H9 (cell line): Measurements from ENCODE around the gene SMIM36. TPM values are rescaled to one million over a fixed set of nuclear protein-coding genes. Genes with fewer than 3 reads are reported as not detected.

Source experiments
- DNase-seq: peaks from one replicate; pipeline ENCODE4 v3.0.0-alpha.2; 2017
- H2AFZ ChIP-seq: one replicate; pipeline ENCODE4 v1.6.1; 2013; ENCODE audit warnings: mild to moderate bottlenecking, low read length, control low read depth, moderate library complexity
- H2AK5ac ChIP-seq: 2 replicates; pipeline ENCODE4 v1.6.1; 2013; ENCODE audit warnings: low read length, control low read depth, mixed read lengths; ENCODE audit not compliant: insufficient read length
- H2BK120ac ChIP-seq: one replicate; pipeline ENCODE4 v1.6.1; 2013; ENCODE audit warnings: low read depth, mild to moderate bottlenecking, low read length, control low read depth, inconsistent platforms; ENCODE audit not compliant: poor library complexity, severe bottlenecking
- H2BK12ac ChIP-seq: 2 replicates; pipeline ENCODE4 v1.6.1; 2013; ENCODE audit warnings: low read length, control low read depth, mixed read lengths, low read depth; ENCODE audit not compliant: insufficient read length
- H2BK15ac ChIP-seq: 2 replicates; pipeline ENCODE4 v1.6.1; 2013; ENCODE audit warnings: low read depth, low read length, control low read depth
- H2BK20ac ChIP-seq: one replicate; pipeline ENCODE4 v1.6.1; 2013; ENCODE audit warnings: low read depth, mild to moderate bottlenecking, low read length, control low read depth, inconsistent platforms; ENCODE audit not compliant: poor library complexity, severe bottlenecking
- H2BK5ac ChIP-seq: 2 replicates; pipeline ENCODE4 v1.6.1; 2013; ENCODE audit warnings: low read length, control low read depth, mixed read lengths; ENCODE audit not compliant: insufficient read length
- H3K14ac ChIP-seq: 2 replicates; pipeline ENCODE4 v1.6.1; 2013; ENCODE audit warnings: low read length, control low read depth; ENCODE audit not compliant: insufficient read depth
- H3K18ac ChIP-seq: 2 replicates; pipeline ENCODE4 v1.6.1; 2013; ENCODE audit warnings: low read depth, mild to moderate bottlenecking, mixed read lengths, low read length, control low read depth; ENCODE audit not compliant: insufficient read length
- H3K23ac ChIP-seq: 2 replicates; pipeline ENCODE4 v1.6.1; 2013; ENCODE audit warnings: low read length, control low read depth, mixed read lengths, low read depth; ENCODE audit not compliant: insufficient read length
- H3K23me2 ChIP-seq: 2 replicates; pipeline ENCODE4 v1.6.1; 2013; ENCODE audit warnings: low read depth, mild to moderate bottlenecking, mixed read lengths, low read length, control low read depth; ENCODE audit not compliant: insufficient read length, poor library complexity, severe bottlenecking
- H3K27ac ChIP-seq: 2 replicates; pipeline ENCODE4 v1.5.1; 2013; ENCODE audit warnings: low read length, control low read depth, mixed read lengths, low read depth; ENCODE audit not compliant: insufficient read length
- H3K27me3 ChIP-seq: 2 replicates; pipeline ENCODE4 v1.6.1; 2013; ENCODE audit warnings: low read length, control low read depth, inconsistent platforms; ENCODE audit not compliant: insufficient read depth
- H3K4ac ChIP-seq: 2 replicates; pipeline ENCODE4 v1.6.1; 2013; ENCODE audit warnings: low read depth, mild to moderate bottlenecking, control low read depth, inconsistent platforms, low read length, moderate library complexity
- H3K4me1 ChIP-seq: 2 replicates; pipeline ENCODE4 v1.6.1; 2013; ENCODE audit warnings: low read length, control low read depth, inconsistent platforms; ENCODE audit not compliant: insufficient read depth
- H3K4me2 ChIP-seq: 2 replicates; pipeline ENCODE4 v1.6.1; 2013; ENCODE audit warnings: low read length, control low read depth, mixed read lengths; ENCODE audit not compliant: insufficient read length, insufficient read depth
- H3K56ac ChIP-seq: 2 replicates; pipeline ENCODE4 v1.6.1; 2013; ENCODE audit warnings: low read depth, mild to moderate bottlenecking, mixed read lengths, low read length, control low read depth; ENCODE audit not compliant: insufficient read length
- H3K79me1 ChIP-seq: 2 replicates; pipeline ENCODE4 v1.6.1; 2013; ENCODE audit warnings: low read depth, mild to moderate bottlenecking, moderate library complexity, low read length, control low read depth, inconsistent platforms; ENCODE audit not compliant: insufficient read depth, poor library complexity, severe bottlenecking
- H3K79me2 ChIP-seq: 2 replicates; pipeline ENCODE4 v1.6.1; 2013; ENCODE audit warnings: low read length, control low read depth, inconsistent platforms; ENCODE audit not compliant: insufficient read depth
- H3K9ac ChIP-seq: 2 replicates; pipeline ENCODE4 v1.6.1; 2013; ENCODE audit warnings: low read length, control low read depth, mixed read lengths; ENCODE audit not compliant: insufficient read length; ENCODE audit errors: extremely low read depth
- H3K9me3 ChIP-seq: one replicate; pipeline ENCODE4 v1.6.1; 2013; ENCODE audit warnings: low read depth, low read length, inconsistent platforms; ENCODE audit not compliant: control insufficient read depth
- H3T11ph ChIP-seq: one replicate; pipeline ENCODE4 v1.6.1; 2013; ENCODE audit warnings: mild to moderate bottlenecking, low read length, control low read depth, inconsistent platforms
- H4K20me1 ChIP-seq: one replicate; pipeline ENCODE4 v1.6.1; 2013; ENCODE audit not compliant: control insufficient read depth, insufficient read length, insufficient read depth
- H4K5ac ChIP-seq: 2 replicates; pipeline ENCODE4 v1.6.1; 2013; ENCODE audit warnings: low read depth, mild to moderate bottlenecking, mixed read lengths, low read length, control low read depth; ENCODE audit not compliant: insufficient read length
- H4K8ac ChIP-seq: replicated peaks from 2 replicates; pipeline ENCODE4 v1.6.1; 2013; ENCODE audit warnings: low read length, control low read depth, mixed read lengths, low read depth; ENCODE audit not compliant: insufficient read length
- H4K91ac ChIP-seq: 2 replicates; pipeline ENCODE4 v1.6.1; 2013; ENCODE audit warnings: low read depth, mild to moderate bottlenecking, moderate library complexity, mixed read lengths, low read length, control low read depth; ENCODE audit not compliant: insufficient read length
- H3K27ac Mint-ChIP-seq, 3 experiments: 2 replicates in 2 of 3; 3 replicates in 1 of 3; pipeline ENCODE4 v1.8.0; 2020 to 2021; ENCODE audit warnings: mixed read lengths in 3 of 3, mild to moderate bottlenecking in 1 of 3, moderate library complexity in 1 of 3
- H3K27me3 Mint-ChIP-seq: 2 replicates; pipeline ENCODE4 v1.8.0; 2021; ENCODE audit warnings: low read depth, mild to moderate bottlenecking, moderate library complexity, mixed read lengths
- H3K36me3 Mint-ChIP-seq, 3 experiments: 2 replicates in 2 of 3; 3 replicates in 1 of 3; pipeline ENCODE4 v1.8.0; 2020 to 2021; ENCODE audit warnings: low read depth in 3 of 3, mixed read lengths in 3 of 3; ENCODE audit not compliant: insufficient read depth in 1 of 3
- H3K4me1 Mint-ChIP-seq, 2 experiments: 2 replicates each; pipeline ENCODE4 v1.8.0; 2020; ENCODE audit warnings: mixed read lengths in 2 of 2
- H3K4me3 Mint-ChIP-seq, 2 experiments: 2 replicates in 1 of 2; 3 replicates in 1 of 2; pipeline ENCODE4 v1.8.0; 2020 to 2021; ENCODE audit warnings: mild to moderate bottlenecking in 2 of 2, mixed read lengths in 2 of 2, moderate library complexity in 1 of 2
- H3K9me3 Mint-ChIP-seq, 2 experiments: 2 replicates in 1 of 2; 3 replicates in 1 of 2; pipeline ENCODE4 v1.8.0; 2020; ENCODE audit warnings: mild to moderate bottlenecking in 2 of 2, mixed read lengths in 2 of 2, moderate library complexity in 1 of 2
- total RNA-seq: library from RNA; stranded (reverse); gene quantifications from 2 replicates; pipeline ENCODE4 v1.2.1, GENCODE V29; 2021
- TF ChIP-seq, protein P1 (sequence below): fragments of 200-600 bp; sonication (generic); conservative IDR thresholded peaks from 3 replicates; pipeline ENCODE4 v1.8.0; 2021; ENCODE audit warnings: antibody characterized with exemption, mild to moderate bottlenecking

SMIM36 gene
- total RNA-seq, 1 experiment from 2014 or later, result not detected

DNA sequence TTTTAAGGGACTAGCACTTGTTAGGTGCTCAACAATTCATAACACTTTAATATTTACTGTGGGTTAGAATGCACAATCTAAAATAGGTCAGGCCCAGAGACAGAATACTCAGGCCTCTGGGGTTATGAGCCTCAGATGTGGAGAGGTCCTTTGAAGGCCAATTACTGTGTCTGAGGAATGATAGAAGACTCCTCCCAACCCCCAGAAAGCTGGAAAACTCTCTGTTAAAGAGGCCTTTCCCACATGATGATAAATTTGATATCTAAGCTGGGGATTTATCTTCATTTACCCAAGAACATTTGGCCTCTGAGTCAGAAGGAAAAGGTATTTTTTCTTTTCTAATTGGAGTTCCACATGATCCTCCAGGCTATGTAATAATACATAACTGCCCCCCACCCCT lies 48.5 kb downstream of the SMIM36 start:
- H3K27ac Mint-ChIP-seq, result no peak overlapping the region
- Histone ChIP-seq H4K20me1 (no peaks in the 10 kb centered on the region), H3K79me2 (no peaks in the 10 kb centered on the region), H3K23ac (no peak overlapping the region), H3K4me2 (no peak overlapping the region), H2BK5ac (no peak overlapping the region), H4K5ac (no peak overlapping the region), H3K18ac (no peak overlapping the region), H3K14ac (no peak overlapping the region), H3T11ph (no peak overlapping the region), H3K56ac (no peak overlapping the region), H2AK5ac (no peak overlapping the region), H3K4ac (no peak overlapping the region), H3K4me1 (peaks cover 9% of the 10 kb centered on the region), H2BK120ac (no peak overlapping the region), H3K9me3 (no peaks in the 10 kb centered on the region), H2BK20ac (no peak overlapping the region), H4K8ac (no peak overlapping the region), H2BK12ac (no peak overlapping the region), H4K91ac (no peak overlapping the region), H3K9ac (no peak overlapping the region), H2BK15ac (no peak overlapping the region), H2AFZ (no peak overlapping the region), H3K27ac (no peak overlapping the region), H3K79me1 (no peaks in the 10 kb centered on the region), H3K27me3 (no peaks in the 10 kb centered on the region), H3K23me2 (no peaks in the 10 kb centered on the region)
- H3K36me3 Mint-ChIP-seq, result peaks cover 2% of the 10 kb centered on the region in 3 experiments
- peaks cover 2% of the 10 kb centered on the region in 2 experiments for H3K9me3 Mint-ChIP-seq
- no peak for DNase-seq
- H3K4me3 Mint-ChIP-seq, result no peak overlapping the region
- peaks cover 20 to 27% of the 10 kb centered on the region in 2 experiments for H3K4me1 Mint-ChIP-seq
- TF ChIP-seq, protein P1, sequence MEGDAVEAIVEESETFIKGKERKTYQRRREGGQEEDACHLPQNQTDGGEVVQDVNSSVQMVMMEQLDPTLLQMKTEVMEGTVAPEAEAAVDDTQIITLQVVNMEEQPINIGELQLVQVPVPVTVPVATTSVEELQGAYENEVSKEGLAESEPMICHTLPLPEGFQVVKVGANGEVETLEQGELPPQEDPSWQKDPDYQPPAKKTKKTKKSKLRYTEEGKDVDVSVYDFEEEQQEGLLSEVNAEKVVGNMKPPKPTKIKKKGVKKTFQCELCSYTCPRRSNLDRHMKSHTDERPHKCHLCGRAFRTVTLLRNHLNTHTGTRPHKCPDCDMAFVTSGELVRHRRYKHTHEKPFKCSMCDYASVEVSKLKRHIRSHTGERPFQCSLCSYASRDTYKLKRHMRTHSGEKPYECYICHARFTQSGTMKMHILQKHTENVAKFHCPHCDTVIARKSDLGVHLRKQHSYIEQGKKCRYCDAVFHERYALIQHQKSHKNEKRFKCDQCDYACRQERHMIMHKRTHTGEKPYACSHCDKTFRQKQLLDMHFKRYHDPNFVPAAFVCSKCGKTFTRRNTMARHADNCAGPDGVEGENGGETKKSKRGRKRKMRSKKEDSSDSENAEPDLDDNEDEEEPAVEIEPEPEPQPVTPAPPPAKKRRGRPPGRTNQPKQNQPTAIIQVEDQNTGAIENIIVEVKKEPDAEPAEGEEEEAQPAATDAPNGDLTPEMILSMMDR, result no peak
- H3K27me3 Mint-ChIP-seq, result no peaks in the 10 kb centered on the region
